ENCODE measurements around the gene NME7.

The NME7 gene

DNA sequence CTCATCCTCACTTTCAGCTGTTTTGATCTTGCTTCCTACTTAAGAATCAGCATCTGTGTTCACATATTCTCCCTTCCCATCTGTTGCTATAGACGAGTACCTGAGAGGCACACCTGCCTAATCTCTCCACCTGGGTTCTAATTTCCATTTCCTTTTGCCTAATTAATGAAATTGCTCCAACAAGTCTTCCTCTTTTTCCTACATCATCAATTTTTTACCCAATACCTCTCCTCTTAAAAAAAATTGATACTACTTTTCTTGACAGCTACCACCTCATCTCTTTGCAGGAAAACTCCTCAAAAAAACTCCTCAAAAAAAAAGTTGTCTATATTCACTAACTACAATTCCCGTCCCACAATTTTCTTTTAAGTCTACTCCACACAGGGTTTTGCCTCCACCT, 71.8 kb downstream of the NME7 start:
- H3K4me2 ChIP-seq (ENCODE audit: low read length), result no peak overlapping the region
- TF ChIP-seq, protein P1, sequence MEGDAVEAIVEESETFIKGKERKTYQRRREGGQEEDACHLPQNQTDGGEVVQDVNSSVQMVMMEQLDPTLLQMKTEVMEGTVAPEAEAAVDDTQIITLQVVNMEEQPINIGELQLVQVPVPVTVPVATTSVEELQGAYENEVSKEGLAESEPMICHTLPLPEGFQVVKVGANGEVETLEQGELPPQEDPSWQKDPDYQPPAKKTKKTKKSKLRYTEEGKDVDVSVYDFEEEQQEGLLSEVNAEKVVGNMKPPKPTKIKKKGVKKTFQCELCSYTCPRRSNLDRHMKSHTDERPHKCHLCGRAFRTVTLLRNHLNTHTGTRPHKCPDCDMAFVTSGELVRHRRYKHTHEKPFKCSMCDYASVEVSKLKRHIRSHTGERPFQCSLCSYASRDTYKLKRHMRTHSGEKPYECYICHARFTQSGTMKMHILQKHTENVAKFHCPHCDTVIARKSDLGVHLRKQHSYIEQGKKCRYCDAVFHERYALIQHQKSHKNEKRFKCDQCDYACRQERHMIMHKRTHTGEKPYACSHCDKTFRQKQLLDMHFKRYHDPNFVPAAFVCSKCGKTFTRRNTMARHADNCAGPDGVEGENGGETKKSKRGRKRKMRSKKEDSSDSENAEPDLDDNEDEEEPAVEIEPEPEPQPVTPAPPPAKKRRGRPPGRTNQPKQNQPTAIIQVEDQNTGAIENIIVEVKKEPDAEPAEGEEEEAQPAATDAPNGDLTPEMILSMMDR (IDR thresholded peaks at IDR 0.05; ENCODE audit: low read length), result no peak
- no peak for TF ChIP-seq EZH2 (IDR thresholded peaks at IDR 0.05; ENCODE audit: borderline replicate concordance, low read length)
- no peaks in the 10 kb centered on the region for H3K4me1 ChIP-seq (ENCODE audit: insufficient read depth, low read length, severe bottlenecking)
- no peak overlapping the region for H3K27ac ChIP-seq (ENCODE audit: low read depth, low read length, poor library complexity, severe bottlenecking)
- H3K9me3 ChIP-seq (ENCODE audit: low read length), result no peaks in the 10 kb centered on the region
- H2AFZ ChIP-seq (ENCODE audit: low read length), result no peak overlapping the region
- H3K27me3 ChIP-seq (ENCODE audit: insufficient read depth, low read length), result no peaks in the 10 kb centered on the region
- H3K9ac ChIP-seq (ENCODE audit: low read length), result no peak overlapping the region
- H3K79me2 ChIP-seq (ENCODE audit: insufficient read depth, low read length), result no peaks in the 10 kb centered on the region
- no peak overlapping the region for H3K4me3 ChIP-seq (ENCODE audit: low read depth, low read length, poor library complexity, severe bottlenecking)
- H3F3A ChIP-seq (ENCODE audit: insufficient read depth, low read length), result no peaks in the 10 kb centered on the region
- H4K20me1 ChIP-seq (ENCODE audit: insufficient read depth, low read length), result no peaks in the 10 kb centered on the region
- H3K9me2 ChIP-seq (ENCODE audit: low read depth, low read length), result no peaks in the 10 kb centered on the region
- H3K36me3 ChIP-seq (ENCODE audit: insufficient read depth, low read length), result no peaks in the 10 kb centered on the region

DNA sequence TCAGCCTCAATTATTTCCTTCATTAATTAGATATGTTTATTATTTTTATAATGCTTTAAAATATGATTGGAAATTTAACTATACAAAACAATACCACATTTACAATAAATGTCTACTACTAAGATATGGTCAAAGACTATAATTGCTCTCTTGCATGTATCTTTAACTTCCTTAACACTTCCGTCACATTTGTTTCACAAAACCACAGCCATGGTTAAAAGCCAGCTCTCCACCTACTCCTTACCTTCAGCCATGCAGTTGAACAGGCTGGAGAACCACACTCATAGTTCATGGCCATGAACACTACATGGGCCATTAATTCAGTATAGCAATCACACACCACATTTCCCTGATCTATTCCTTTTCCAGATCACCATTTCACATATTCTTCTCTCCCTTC, 72.2 kb downstream of the NME7 start:
- Histone ChIP-seq H3K9me3 (ENCODE audit: low read length) (no peaks in the 10 kb centered on the region), H3K9ac (ENCODE audit: low read length) (no peak overlapping the region), H3K9me2 (ENCODE audit: low read depth, low read length) (no peaks in the 10 kb centered on the region), H3K27ac (ENCODE audit: low read depth, low read length, poor library complexity, severe bottlenecking) (no peak overlapping the region), H3K27me3 (ENCODE audit: insufficient read depth, low read length) (no peaks in the 10 kb centered on the region), H3K4me1 (ENCODE audit: insufficient read depth, low read length, severe bottlenecking) (no peaks in the 10 kb centered on the region), H3K79me2 (ENCODE audit: insufficient read depth, low read length) (no peaks in the 10 kb centered on the region), H3K36me3 (ENCODE audit: insufficient read depth, low read length) (no peaks in the 10 kb centered on the region), H4K20me1 (ENCODE audit: insufficient read depth, low read length) (no peaks in the 10 kb centered on the region), H2AFZ (ENCODE audit: low read length) (no peak overlapping the region), H3K4me2 (ENCODE audit: low read length) (no peak overlapping the region), H3K4me3 (ENCODE audit: low read depth, low read length, poor library complexity, severe bottlenecking) (no peak overlapping the region), H3F3A (ENCODE audit: insufficient read depth, low read length) (no peaks in the 10 kb centered on the region)
- TF ChIP-seq EZH2 (IDR thresholded peaks at IDR 0.05; ENCODE audit: borderline replicate concordance, low read length), result no peak
- TF ChIP-seq, protein P1 (IDR thresholded peaks at IDR 0.05; ENCODE audit: low read length), result no peak

DNA sequence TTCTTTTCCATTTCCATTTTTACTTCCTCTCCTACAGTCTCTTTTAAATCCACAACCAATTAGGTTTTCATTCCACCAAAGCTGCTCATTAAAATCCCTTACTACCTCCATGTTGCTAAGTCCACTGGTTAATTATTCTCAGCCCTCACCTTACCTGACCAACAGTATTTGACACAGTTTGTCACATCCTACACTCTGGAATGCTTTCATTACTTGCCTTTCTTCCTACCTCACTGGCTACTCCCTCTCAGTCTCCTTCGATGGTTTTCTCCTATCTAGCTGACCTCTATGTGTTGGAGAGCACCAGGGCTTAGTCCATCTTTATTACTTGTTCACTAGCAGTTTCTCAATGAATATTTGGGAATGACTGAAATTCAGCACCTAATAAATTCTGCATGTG, 78.6 kb downstream of the NME7 start:
- H3K27ac ChIP-seq (ENCODE audit: low read depth, low read length, poor library complexity, severe bottlenecking), result no peak overlapping the region
- TF ChIP-seq, protein P1 (IDR thresholded peaks at IDR 0.05; ENCODE audit: low read length), result no peak
- no peak for TF ChIP-seq EZH2 (IDR thresholded peaks at IDR 0.05; ENCODE audit: borderline replicate concordance, low read length)
- H3K4me1 ChIP-seq (ENCODE audit: insufficient read depth, low read length, severe bottlenecking), result no peaks in the 10 kb centered on the region
- no peaks in the 10 kb centered on the region for H4K20me1 ChIP-seq (ENCODE audit: insufficient read depth, low read length)
- no peaks in the 10 kb centered on the region for H3K9me3 ChIP-seq (ENCODE audit: low read length)
- H2AFZ ChIP-seq (ENCODE audit: low read length), result no peak overlapping the region
- no peaks in the 10 kb centered on the region for H3K9me2 ChIP-seq (ENCODE audit: low read depth, low read length)
- H3K4me2 ChIP-seq (ENCODE audit: low read length), result no peak overlapping the region
- H3K27me3 ChIP-seq (ENCODE audit: insufficient read depth, low read length), result no peaks in the 10 kb centered on the region
- no peak overlapping the region for H3K9ac ChIP-seq (ENCODE audit: low read length)
- no peaks in the 10 kb centered on the region for H3F3A ChIP-seq (ENCODE audit: insufficient read depth, low read length)
- H3K79me2 ChIP-seq (ENCODE audit: insufficient read depth, low read length), result no peaks in the 10 kb centered on the region
- no peaks in the 10 kb centered on the region for H3K36me3 ChIP-seq (ENCODE audit: insufficient read depth, low read length)
- no peak overlapping the region for H3K4me3 ChIP-seq (ENCODE audit: low read depth, low read length, poor library complexity, severe bottlenecking)

Data from OCI-LY1 (cell line).